Astrocyte (in vitro differentiated cells and primary cell): ENCODE results near the gene ST6GALNAC4. TPM values are rescaled to one million over a fixed set of nuclear protein-coding genes. Genes with fewer than 3 reads are reported as not detected.

Source experiments
- DNase-seq: peaks from one replicate; pipeline ENCODE4 v3.0.0-alpha.2; 2010; ENCODE audit warnings: low read depth
- FAIRE-seq: peaks from 2 replicates; lab custom pipeline; 2011; peaks lifted over from hg19 to GRCh38; lab: Jason Lieb, UNC
- H2AFZ ChIP-seq: 2 replicates; pipeline ENCODE4 v1.6.0; 2012; ENCODE audit warnings: low read depth, low read length, inconsistent platforms
- H3K27ac ChIP-seq: 2 replicates; pipeline ENCODE4 v1.5.1; 2011; ENCODE audit warnings: low read depth, low read length, inconsistent platforms
- H3K27me3 ChIP-seq: 2 replicates; pipeline ENCODE4 v1.6.0; 2011; ENCODE audit warnings: low read length, inconsistent platforms; ENCODE audit not compliant: insufficient read depth
- H3K36me3 ChIP-seq: 2 replicates; pipeline ENCODE4 v1.5.1; 2011; ENCODE audit warnings: low read length, inconsistent platforms; ENCODE audit not compliant: insufficient read depth
- H3K4me1 ChIP-seq: 2 replicates; pipeline ENCODE4 v1.5.1; 2011; ENCODE audit warnings: low read length, inconsistent platforms; ENCODE audit not compliant: insufficient read depth
- H3K4me2 ChIP-seq: 2 replicates; pipeline ENCODE4 v1.6.0; 2012; ENCODE audit warnings: low read length, inconsistent platforms
- H3K4me3 ChIP-seq: 2 replicates; pipeline ENCODE4 v1.5.1; 2011; ENCODE audit warnings: low read depth, mild to moderate bottlenecking, low read length, inconsistent platforms; ENCODE audit not compliant: insufficient read depth
- H3K79me2 ChIP-seq: 2 replicates; pipeline ENCODE4 v1.6.0; 2012; ENCODE audit warnings: mild to moderate bottlenecking, low read length, inconsistent platforms; ENCODE audit not compliant: insufficient read depth
- H3K9ac ChIP-seq: 2 replicates; pipeline ENCODE4 v1.6.0; 2012; ENCODE audit warnings: mild to moderate bottlenecking, low read length, inconsistent platforms
- H3K9me3 ChIP-seq: 2 replicates; pipeline ENCODE4 v1.5.1; 2012; ENCODE audit warnings: low read depth, mild to moderate bottlenecking, low read length, inconsistent platforms; ENCODE audit not compliant: insufficient read depth
- H4K20me1 ChIP-seq: 2 replicates; pipeline ENCODE4 v1.6.0; 2012; ENCODE audit warnings: low read length, inconsistent platforms; ENCODE audit not compliant: insufficient read depth
- H3K27ac Mint-ChIP-seq: one replicate; pipeline ENCODE4 v1.8.0; 2021; ENCODE audit warnings: mild to moderate bottlenecking, mixed read lengths; ENCODE audit not compliant: unreplicated experiment
- H3K27me3 Mint-ChIP-seq: one replicate; pipeline ENCODE4 v1.8.0; 2021; ENCODE audit warnings: low read depth, mixed read lengths; ENCODE audit not compliant: unreplicated experiment
- H3K36me3 Mint-ChIP-seq: one replicate; pipeline ENCODE4 v1.8.0; 2021; ENCODE audit warnings: low read depth, mixed read lengths; ENCODE audit not compliant: unreplicated experiment
- H3K4me1 Mint-ChIP-seq: one replicate; pipeline ENCODE4 v1.8.0; 2021; ENCODE audit warnings: low read depth, mixed read lengths; ENCODE audit not compliant: unreplicated experiment
- H3K4me3 Mint-ChIP-seq: one replicate; pipeline ENCODE4 v1.8.0; 2021; ENCODE audit warnings: mild to moderate bottlenecking, moderate library complexity, mixed read lengths; ENCODE audit not compliant: unreplicated experiment
- H3K9me3 Mint-ChIP-seq: one replicate; pipeline ENCODE4 v1.8.0; 2021; ENCODE audit warnings: mild to moderate bottlenecking, mixed read lengths; ENCODE audit not compliant: unreplicated experiment
- EZH2 ChIP-seq: IDR thresholded peaks from 2 replicates; pipeline ENCODE4 v1.6.1; 2012; ENCODE audit warnings: mild to moderate bottlenecking, low read length, inconsistent platforms; ENCODE audit not compliant: insufficient read depth
- total RNA-seq: library from RNA; stranded (reverse); gene quantifications from 2 replicates; pipeline ENCODE4 v1.2.1, GENCODE V29; 2021
- TF ChIP-seq, protein P1 (sequence below): IDR thresholded peaks from 2 replicates; pipeline ENCODE4 v1.5.1; 2011; ENCODE audit warnings: low read depth, mild to moderate bottlenecking, inconsistent platforms, low read length, moderate library complexity; ENCODE audit not compliant: insufficient read depth

Gene ST6GALNAC4
- total RNA-seq, 1 donor from 2014 or later: 14.5 TPM

DNA sequence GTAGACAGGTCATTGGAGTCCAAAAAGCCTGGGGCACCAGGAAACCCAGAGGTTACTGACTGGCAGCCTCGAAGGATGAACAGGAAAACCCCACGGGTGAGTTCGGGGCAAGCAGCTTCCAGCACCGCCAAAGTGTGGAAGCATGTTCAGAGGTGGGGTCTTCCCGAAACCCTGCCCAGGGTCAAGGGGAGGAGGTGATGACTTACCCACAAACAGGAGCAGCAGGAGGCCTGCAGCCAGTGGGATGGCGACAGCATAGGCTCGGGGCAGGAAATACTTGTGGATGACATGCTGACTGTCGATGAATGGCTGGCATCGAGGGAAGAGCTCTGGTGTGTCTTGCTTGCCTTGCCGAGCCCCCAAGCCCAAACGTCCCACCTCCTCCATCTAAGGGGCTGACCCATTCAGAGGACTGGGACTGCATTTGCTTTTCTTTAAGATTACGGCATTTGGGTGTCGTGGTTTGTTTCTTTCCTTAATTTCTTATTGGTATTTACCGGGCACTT lies 19.6 kb upstream of the ST6GALNAC4 start:
- peaks cover 39% of the 10 kb centered on the region for H3K79me2 ChIP-seq
- H3K9ac ChIP-seq: peak overlapping the region; percentile 91
- TF ChIP-seq, protein P1, sequence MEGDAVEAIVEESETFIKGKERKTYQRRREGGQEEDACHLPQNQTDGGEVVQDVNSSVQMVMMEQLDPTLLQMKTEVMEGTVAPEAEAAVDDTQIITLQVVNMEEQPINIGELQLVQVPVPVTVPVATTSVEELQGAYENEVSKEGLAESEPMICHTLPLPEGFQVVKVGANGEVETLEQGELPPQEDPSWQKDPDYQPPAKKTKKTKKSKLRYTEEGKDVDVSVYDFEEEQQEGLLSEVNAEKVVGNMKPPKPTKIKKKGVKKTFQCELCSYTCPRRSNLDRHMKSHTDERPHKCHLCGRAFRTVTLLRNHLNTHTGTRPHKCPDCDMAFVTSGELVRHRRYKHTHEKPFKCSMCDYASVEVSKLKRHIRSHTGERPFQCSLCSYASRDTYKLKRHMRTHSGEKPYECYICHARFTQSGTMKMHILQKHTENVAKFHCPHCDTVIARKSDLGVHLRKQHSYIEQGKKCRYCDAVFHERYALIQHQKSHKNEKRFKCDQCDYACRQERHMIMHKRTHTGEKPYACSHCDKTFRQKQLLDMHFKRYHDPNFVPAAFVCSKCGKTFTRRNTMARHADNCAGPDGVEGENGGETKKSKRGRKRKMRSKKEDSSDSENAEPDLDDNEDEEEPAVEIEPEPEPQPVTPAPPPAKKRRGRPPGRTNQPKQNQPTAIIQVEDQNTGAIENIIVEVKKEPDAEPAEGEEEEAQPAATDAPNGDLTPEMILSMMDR: no peak
- TF ChIP-seq EZH2: no peak
- no peak overlapping the region for H2AFZ ChIP-seq
- H3K27ac ChIP-seq: no peak overlapping the region
- peaks cover 1% of the 10 kb centered on the region for H3K27me3 Mint-ChIP-seq
- H3K4me1 ChIP-seq: peaks cover 27% of the 10 kb centered on the region
- peaks cover 26% of the 10 kb centered on the region for H4K20me1 ChIP-seq
- no peaks in the 10 kb centered on the region for H3K27me3 ChIP-seq
- no peaks in the 10 kb centered on the region for H3K36me3 ChIP-seq
- peaks cover 12% of the 10 kb centered on the region for H3K4me1 Mint-ChIP-seq
- H3K9me3 Mint-ChIP-seq: no peaks in the 10 kb centered on the region
- peak overlapping the region; percentile 85 for H3K4me3 ChIP-seq
- FAIRE-seq (no peak), DNase-seq (no peak)
- H3K27ac Mint-ChIP-seq: peak overlapping the region; percentile 42
- H3K9me3 ChIP-seq: no peaks in the 10 kb centered on the region
- H3K4me2 ChIP-seq: peak overlapping the region; percentile 97
- H3K4me3 Mint-ChIP-seq: peak overlapping the region; percentile 97
- H3K36me3 Mint-ChIP-seq: peaks cover 12% of the 10 kb centered on the region

DNA sequence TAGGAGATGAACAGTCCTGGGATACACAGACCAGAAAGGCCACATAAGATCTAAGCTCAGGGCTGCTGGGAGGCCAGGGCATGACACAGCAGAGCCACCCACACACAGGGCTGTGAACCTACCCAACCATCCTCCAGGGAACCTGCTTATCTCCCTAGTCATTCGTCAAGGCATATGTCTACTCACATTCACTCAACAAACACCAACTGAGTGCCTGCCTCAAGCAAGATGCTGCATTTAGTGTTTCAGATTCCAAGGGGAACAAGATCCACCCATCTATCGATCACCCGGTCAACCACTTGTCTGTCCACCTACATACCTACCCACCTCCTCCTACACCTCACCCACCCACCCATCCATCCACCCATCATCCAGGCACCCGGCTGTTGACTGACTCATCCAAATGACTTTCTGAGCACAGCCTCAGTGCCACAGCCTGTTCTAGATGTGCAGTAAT lies 19.0 kb upstream of the ST6GALNAC4 start:
- no peak overlapping the region for H3K27ac ChIP-seq
- no peak overlapping the region for H3K27ac Mint-ChIP-seq
- no peak overlapping the region for H2AFZ ChIP-seq
- peaks cover 17% of the 10 kb centered on the region for H3K4me1 Mint-ChIP-seq
- peaks cover 33% of the 10 kb centered on the region for H3K4me1 ChIP-seq
- H3K27me3 ChIP-seq: no peaks in the 10 kb centered on the region
- no peak for TF ChIP-seq EZH2
- TF ChIP-seq, protein P1: no peak
- H3K27me3 Mint-ChIP-seq: peaks cover 1% of the 10 kb centered on the region
- H3K4me3 Mint-ChIP-seq: peak overlapping the region; percentile 97
- H3K36me3 ChIP-seq: no peaks in the 10 kb centered on the region
- peaks cover 39% of the 10 kb centered on the region for H3K79me2 ChIP-seq
- peak overlapping the region; percentile 91 for H3K9ac ChIP-seq
- H3K9me3 ChIP-seq: no peaks in the 10 kb centered on the region
- FAIRE-seq (no peak), DNase-seq (no peak)
- H3K4me2 ChIP-seq: peak overlapping the region; percentile 97
- H3K36me3 Mint-ChIP-seq: peaks cover 12% of the 10 kb centered on the region
- no peaks in the 10 kb centered on the region for H3K9me3 Mint-ChIP-seq
- H3K4me3 ChIP-seq: peak overlapping the region; percentile 85
- peaks cover 26% of the 10 kb centered on the region for H4K20me1 ChIP-seq

DNA sequence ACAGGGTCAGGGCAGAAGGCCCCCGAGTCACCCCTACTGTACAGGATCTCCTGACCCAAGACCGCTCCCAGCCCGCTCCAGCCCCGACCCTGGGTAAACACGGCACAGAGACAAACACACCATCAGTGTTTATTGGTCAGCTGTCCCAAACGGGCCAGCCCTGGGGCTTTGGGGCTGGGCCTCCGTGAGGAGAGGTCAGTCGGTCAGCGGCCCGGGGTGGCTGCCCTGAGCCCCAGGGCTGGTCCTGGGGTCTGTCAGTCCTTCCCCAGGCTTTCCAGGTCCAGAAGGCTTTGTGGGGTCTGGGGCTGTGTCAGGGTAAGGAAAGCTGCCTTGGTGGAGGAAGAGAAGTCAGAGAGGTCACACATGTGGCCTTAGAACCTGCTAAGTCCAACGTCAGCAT lies 18.1 kb upstream of the ST6GALNAC4 start:
- H3K36me3 ChIP-seq: no peaks in the 10 kb centered on the region
- H3K4me2 ChIP-seq: peak overlapping the region; percentile 97
- no peak overlapping the region for H3K27ac Mint-ChIP-seq
- peaks cover 17% of the 10 kb centered on the region for H3K4me1 Mint-ChIP-seq
- no peak for TF ChIP-seq EZH2
- TF ChIP-seq, protein P1: no peak
- H3K9ac ChIP-seq: no peak overlapping the region
- no peak overlapping the region for H3K4me3 Mint-ChIP-seq
- H3K27me3 ChIP-seq: no peaks in the 10 kb centered on the region
- no peak overlapping the region for H3K4me3 ChIP-seq
- H3K9me3 Mint-ChIP-seq: no peaks in the 10 kb centered on the region
- no peak overlapping the region for H3K27ac ChIP-seq
- peaks cover 40% of the 10 kb centered on the region for H3K4me1 ChIP-seq
- peaks cover 39% of the 10 kb centered on the region for H3K79me2 ChIP-seq
- no peak for FAIRE-seq
- no peaks in the 10 kb centered on the region for H3K9me3 ChIP-seq
- no peak overlapping the region for H2AFZ ChIP-seq
- H4K20me1 ChIP-seq: peaks cover 29% of the 10 kb centered on the region
- H3K36me3 Mint-ChIP-seq: peaks cover 9% of the 10 kb centered on the region
- H3K27me3 Mint-ChIP-seq: peaks cover 1% of the 10 kb centered on the region
- no peak for DNase-seq
